Measurements from ENCODE around the gene RDH16. TPM values are rescaled to one million over a fixed set of nuclear protein-coding genes. Genes with fewer than 3 reads are reported as not detected.
"Not testable (repeated sequence)": the region's sequence is repeated elsewhere in the genome, so short reads cannot be mapped to it uniquely, and the experiment has no call there.

Gene RDH16
- total RNA-seq, 1 donor from 2014 or later, result 0.44 TPM

DNA sequence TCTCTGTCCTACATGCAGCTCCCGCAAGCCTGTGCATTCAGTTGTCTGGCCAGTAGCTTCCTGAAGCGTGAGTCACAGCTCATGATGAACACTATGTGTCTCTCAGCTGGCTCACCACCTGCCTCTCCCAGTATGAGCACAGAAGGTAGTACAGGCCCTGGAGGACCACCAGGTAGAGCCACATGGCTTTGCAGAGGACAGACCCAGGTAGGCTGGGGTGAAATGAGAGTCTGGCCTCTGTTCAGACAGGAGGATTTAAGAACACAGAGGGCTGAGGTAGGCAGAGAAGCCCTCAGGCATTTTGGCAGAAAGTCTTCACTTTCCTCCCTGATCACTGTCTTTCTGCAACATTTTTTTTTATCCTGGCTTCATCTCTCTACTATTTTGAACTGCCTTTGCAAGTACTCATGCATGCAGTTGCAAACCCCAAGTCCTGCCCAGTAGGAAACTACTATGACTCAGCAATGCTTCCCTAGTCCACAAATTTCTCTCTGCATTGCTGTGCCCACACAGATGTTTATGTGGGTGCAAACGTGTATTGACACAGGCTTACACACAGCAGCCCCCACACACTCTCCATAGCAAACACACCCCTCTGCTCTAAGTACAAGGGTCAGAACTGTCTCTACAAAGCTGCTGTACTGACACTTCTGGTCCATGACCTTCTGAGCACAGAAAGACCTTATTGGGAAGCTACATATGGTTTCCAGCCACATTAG lies 15.9 kb downstream of the RDH16 start:
- DNase-seq (ENCODE audit: low read depth, low spot score), result no peak
- Mint-ChIP-seq H3K36me3 (ENCODE audit: low read depth) (no peaks in the 10 kb centered on the region), H3K27ac (ENCODE audit: unreplicated experiment) (no peak overlapping the region), H3K27me3 (ENCODE audit: low read depth) (peaks cover 17% of the 10 kb centered on the region), H3K4me3 (no peak overlapping the region), H3K9me3 (peaks cover 10% of the 10 kb centered on the region), H3K4me1 (no peaks in the 10 kb centered on the region)
- TF ChIP-seq CTCF (conservative IDR thresholded peaks at IDR 0.05), result no peak

DNA sequence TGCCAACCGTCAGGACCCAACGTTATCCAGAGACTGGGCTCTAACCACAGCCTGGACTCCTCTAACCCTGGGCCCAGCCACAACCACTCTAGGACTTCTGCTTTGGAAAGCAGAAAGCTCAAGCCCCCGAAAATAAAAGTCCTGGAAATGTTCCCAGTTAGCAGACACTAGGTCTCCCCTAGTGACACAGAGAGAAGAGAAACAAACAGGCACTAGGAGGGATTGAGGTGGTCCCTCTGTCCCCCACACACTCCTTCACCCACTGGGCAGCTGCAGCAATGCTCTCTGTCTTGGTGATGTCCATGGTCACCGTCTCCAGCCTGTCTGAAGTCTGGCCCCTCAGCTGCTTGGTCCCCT lies 16.5 kb downstream of the RDH16 start:
- not testable (repeated sequence) for H3K9me3 Mint-ChIP-seq; DNase-seq (ENCODE audit: low read depth, low spot score); H3K4me1 Mint-ChIP-seq; H3K27ac Mint-ChIP-seq (ENCODE audit: unreplicated experiment); H3K36me3 Mint-ChIP-seq (ENCODE audit: low read depth); H3K4me3 Mint-ChIP-seq
- H3K27me3 Mint-ChIP-seq (ENCODE audit: low read depth), result peaks cover 17% of the 10 kb centered on the region

GRCh38 chr12:56935752-56936151 lies 21.7 kb downstream of the RDH16 start:
- peaks cover 4% of the 10 kb centered on the region for H3K27me3 Mint-ChIP-seq (ENCODE audit: low read depth)
- H3K9me3 Mint-ChIP-seq, result no peaks in the 10 kb centered on the region
- H3K36me3 Mint-ChIP-seq (ENCODE audit: low read depth), result no peaks in the 10 kb centered on the region
- no peak for DNase-seq (ENCODE audit: low read depth, low spot score)
- peaks cover 17% of the 10 kb centered on the region for H3K4me1 Mint-ChIP-seq
- H3K4me3 Mint-ChIP-seq, result no peak overlapping the region
- H3K27ac Mint-ChIP-seq (ENCODE audit: unreplicated experiment), result no peak overlapping the region
- no peak for TF ChIP-seq CTCF (conservative IDR thresholded peaks at IDR 0.05)

DNA sequence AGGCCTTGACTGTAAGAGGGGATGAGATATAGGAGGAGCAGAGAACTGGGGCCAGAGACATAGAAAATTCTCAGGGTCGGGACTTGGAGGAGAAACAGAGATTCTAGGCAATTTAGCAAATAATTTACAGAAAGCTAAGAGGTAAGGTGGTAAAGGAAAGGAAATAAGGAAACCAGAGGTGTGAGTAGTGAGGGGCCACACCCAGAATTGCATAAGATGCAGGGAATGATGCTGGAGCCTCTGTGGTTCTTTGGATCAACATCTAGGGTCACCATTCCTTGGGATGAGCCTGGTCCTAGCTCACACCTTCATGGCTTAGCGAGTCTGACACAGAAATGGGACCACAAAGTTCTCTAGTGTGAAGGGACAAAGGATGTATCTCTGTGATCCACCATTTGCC lies 22.3 kb downstream of the RDH16 start:
- H3K27me3 Mint-ChIP-seq (ENCODE audit: low read depth), result peaks cover 4% of the 10 kb centered on the region
- H3K9me3 Mint-ChIP-seq, result no peaks in the 10 kb centered on the region
- H3K4me3 Mint-ChIP-seq, result no peak overlapping the region
- H3K4me1 Mint-ChIP-seq, result peaks cover 17% of the 10 kb centered on the region
- no peaks in the 10 kb centered on the region for H3K36me3 Mint-ChIP-seq (ENCODE audit: low read depth)
- no peak for DNase-seq (ENCODE audit: low read depth, low spot score)
- H3K27ac Mint-ChIP-seq (ENCODE audit: unreplicated experiment), result no peak overlapping the region
- TF ChIP-seq CTCF (conservative IDR thresholded peaks at IDR 0.05), result no peak

DNA sequence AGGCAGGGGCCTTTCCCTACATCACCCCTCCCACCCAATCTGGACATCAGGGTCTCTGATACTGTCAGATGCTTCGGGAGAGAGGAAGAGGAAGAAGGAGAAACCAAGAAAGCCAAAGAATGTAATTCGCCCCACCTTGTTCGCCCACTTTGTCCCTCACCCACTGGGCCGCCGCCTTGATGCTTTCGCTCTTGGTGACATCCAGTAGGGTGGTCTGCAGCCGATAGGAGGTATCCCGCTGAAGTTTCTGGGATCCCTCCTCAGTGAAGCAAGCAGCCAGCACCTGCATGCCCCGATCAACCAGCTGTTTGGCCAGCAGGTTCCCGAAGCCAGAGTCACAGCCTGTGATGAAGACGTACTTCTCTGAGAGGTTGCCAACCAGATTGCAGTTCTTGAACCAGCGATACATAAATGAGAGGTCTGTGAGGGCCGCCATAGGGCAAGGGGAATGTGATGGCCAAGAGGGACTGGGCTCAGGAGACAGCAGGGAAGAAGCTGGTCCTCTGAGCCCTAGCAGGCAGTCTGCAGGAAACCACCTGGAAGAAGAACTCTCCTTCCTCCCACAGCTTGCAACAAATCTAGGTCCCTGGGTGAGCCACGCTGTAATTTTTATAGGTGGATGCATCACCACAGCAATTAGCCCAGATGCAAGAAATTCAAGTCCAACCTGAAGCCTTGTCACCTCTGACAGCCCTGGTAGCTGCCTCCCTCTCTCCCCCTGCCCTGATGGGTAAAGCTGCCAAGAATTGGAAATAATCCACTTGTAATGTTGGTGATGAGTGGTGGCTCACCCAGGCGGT lies 23.4 kb downstream of the RDH16 start, which contains the start of gene SDR9C7:
Gene SDR9C7, minus strand, starts transcription at position 583 of the 800 bp plus-strand sequence. Its CDS starts 147 bp downstream, at position 436.
- H3K9me3 Mint-ChIP-seq, result no peaks in the 10 kb centered on the region
- no peak for DNase-seq (ENCODE audit: low read depth, low spot score)
- H3K27ac Mint-ChIP-seq (ENCODE audit: unreplicated experiment), result peak within 1 kb of the TSS; percentile 40
- H3K36me3 Mint-ChIP-seq (ENCODE audit: low read depth), result no peaks in the 10 kb centered on the region
- no peak for TF ChIP-seq CTCF (conservative IDR thresholded peaks at IDR 0.05)
- peaks cover 17% of the 10 kb centered on the region for H3K4me1 Mint-ChIP-seq
- H3K27me3 Mint-ChIP-seq (ENCODE audit: low read depth), result peaks cover 4% of the 10 kb centered on the region
- no peak within 1 kb of the TSS for H3K4me3 Mint-ChIP-seq

DNA sequence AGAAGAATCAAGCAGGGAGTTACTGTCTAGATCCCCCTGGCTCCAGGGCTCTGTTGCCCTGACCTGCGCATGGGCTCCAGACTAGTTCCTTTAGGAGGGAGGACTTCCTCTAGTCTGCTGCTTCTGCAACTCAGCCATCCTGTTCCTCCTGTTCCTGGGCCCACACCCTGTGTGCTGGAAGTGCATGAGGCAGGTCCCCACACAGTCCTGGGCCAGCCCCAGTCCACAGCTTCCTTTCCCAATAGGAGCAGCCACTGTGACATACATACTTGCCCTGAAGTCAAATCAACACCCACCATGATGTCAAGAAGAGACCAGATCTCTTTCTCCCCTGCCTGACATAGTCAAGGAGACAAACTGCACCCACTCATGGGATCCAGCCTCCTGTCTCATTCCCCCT lies 24.5 kb downstream of the RDH16 start:
- H3K27me3 Mint-ChIP-seq (ENCODE audit: low read depth), result peaks cover 7% of the 10 kb centered on the region
- H3K9me3 Mint-ChIP-seq, result no peaks in the 10 kb centered on the region
- H3K36me3 Mint-ChIP-seq (ENCODE audit: low read depth), result no peaks in the 10 kb centered on the region
- no peak for DNase-seq (ENCODE audit: low read depth, low spot score)
- H3K27ac Mint-ChIP-seq (ENCODE audit: unreplicated experiment), result peak overlapping the region; percentile 83
- H3K4me1 Mint-ChIP-seq, result peaks cover 17% of the 10 kb centered on the region
- TF ChIP-seq CTCF (conservative IDR thresholded peaks at IDR 0.05), result no peak
- H3K4me3 Mint-ChIP-seq, result no peak overlapping the region

All from neural crest cell (in vitro differentiated cells).